ENCODE measurements around the gene PLCL2.

DNA sequence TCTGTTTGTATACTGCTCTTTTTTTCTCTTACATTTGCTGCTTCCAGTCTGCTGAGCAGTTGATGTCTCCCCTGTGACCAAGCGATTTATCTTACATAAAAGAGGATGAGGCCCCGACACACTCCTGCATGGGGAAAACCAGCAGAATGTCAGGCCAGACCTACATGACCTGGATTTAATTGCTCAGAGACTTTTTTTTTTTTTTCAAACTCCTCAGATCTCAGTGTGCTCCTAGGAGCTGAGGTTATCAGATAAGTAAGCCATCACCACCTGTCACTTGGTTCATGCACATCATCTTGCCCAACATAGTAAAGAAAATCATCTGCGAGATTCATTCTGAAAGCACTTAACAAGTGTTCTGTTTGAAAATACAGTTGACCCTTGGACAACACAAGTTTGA is 163.1 kb downstream of the PLCL2 start:
- TF ChIP-seq, protein P1, sequence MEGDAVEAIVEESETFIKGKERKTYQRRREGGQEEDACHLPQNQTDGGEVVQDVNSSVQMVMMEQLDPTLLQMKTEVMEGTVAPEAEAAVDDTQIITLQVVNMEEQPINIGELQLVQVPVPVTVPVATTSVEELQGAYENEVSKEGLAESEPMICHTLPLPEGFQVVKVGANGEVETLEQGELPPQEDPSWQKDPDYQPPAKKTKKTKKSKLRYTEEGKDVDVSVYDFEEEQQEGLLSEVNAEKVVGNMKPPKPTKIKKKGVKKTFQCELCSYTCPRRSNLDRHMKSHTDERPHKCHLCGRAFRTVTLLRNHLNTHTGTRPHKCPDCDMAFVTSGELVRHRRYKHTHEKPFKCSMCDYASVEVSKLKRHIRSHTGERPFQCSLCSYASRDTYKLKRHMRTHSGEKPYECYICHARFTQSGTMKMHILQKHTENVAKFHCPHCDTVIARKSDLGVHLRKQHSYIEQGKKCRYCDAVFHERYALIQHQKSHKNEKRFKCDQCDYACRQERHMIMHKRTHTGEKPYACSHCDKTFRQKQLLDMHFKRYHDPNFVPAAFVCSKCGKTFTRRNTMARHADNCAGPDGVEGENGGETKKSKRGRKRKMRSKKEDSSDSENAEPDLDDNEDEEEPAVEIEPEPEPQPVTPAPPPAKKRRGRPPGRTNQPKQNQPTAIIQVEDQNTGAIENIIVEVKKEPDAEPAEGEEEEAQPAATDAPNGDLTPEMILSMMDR (IDR thresholded peaks at IDR 0.05; ENCODE audit: low read depth, low read length) = no peak
- TF ChIP-seq POLR2A (IDR thresholded peaks at IDR 0.05; ENCODE audit: extremely low read depth, insufficient read length) = no peak

Data from NB4 (cell line).